ENCODE results near the gene AFAP1.

The AFAP1 gene

DNA sequence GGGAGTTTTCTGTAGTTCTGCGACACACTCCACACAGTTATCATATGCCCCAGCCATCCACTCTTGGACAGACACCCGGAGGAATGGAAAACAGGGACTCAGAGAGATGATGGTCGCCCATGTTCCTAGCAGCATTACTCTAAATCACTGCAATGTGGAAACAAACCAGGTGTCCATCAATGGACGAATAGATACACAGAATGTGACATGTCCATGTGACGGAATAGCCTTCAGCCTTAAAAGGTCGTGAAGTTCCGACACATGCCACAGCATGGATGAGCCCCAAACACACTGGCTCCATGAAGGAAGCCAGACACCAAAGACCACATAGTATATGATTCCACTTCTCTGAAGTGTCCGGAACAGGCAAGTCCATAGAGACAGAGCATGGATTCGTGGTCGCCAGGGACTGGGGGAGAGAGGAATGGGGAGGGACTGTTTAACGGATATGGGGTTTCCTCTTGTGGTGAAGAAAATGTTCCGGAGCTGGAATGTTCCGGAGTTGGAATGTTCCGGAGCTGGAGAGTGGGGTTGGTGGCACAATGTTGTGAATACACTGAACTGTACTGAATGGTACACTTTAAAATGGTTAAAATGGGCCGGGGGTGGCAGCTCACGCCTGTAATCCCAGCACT, 28.7 kb upstream of the AFAP1 start:
- DNase-seq, result no peak

GRCh38 chr4:7967501-7968261, 28.0 kb upstream of the AFAP1 start:
- DNase-seq, result no peak

DNA sequence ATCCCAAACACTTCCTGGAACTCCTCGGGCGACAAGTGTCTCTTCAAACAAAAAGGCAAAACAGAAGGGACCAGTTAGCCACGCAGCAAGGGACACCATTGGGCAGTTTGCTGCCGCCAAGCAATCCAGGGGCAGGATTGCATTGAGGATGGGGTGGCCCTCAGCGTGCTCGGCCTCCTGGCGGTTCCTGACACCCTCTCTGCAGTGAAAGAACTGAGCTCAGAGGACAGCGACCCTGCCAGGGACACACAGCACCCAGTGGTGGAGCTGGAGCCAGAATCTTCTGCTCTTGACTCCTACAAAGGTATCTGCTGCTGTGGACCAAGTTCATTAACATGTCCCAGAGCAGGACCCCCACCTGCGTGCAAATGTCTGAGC, 27.4 kb upstream of the AFAP1 start:
- no peak for DNase-seq

DNA sequence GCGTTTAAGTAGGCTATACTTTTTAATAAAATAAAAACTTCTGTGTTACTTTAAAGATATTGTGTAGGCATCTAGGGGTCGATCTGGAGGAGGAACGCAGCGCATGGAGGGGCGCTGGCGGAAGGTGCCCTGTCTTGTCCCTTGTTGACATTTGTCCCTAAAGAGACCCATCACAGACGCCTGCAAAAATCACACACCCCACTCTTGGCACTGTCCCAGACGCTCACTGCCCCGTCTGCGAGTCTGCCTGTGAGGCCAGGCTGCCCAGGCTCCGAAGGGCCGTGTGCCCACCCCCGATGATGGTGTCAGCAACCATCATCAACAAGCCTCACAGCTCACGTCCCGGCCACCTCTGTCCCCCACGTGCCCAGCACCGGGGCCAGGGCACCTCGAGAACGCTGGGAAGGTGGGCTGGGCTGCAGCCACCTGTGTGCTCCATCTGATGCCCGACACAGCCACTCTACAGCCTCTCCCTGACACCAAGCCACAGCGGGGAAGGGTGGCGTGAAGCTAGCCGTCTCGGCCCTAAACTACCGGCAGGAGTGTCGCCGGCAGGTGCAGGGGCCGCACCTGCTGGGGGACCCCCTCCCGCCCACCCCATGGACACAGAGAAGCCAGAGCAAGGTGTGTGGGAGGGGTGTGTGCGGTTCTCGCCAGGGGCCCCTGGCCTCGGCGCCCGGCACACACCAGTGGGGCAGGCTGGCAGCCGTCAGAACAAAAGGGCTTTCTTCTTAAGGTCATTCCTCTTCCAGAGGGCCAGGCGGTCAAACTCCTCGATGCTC, 26.8 kb upstream of the AFAP1 start:
- no peak for DNase-seq

DNA sequence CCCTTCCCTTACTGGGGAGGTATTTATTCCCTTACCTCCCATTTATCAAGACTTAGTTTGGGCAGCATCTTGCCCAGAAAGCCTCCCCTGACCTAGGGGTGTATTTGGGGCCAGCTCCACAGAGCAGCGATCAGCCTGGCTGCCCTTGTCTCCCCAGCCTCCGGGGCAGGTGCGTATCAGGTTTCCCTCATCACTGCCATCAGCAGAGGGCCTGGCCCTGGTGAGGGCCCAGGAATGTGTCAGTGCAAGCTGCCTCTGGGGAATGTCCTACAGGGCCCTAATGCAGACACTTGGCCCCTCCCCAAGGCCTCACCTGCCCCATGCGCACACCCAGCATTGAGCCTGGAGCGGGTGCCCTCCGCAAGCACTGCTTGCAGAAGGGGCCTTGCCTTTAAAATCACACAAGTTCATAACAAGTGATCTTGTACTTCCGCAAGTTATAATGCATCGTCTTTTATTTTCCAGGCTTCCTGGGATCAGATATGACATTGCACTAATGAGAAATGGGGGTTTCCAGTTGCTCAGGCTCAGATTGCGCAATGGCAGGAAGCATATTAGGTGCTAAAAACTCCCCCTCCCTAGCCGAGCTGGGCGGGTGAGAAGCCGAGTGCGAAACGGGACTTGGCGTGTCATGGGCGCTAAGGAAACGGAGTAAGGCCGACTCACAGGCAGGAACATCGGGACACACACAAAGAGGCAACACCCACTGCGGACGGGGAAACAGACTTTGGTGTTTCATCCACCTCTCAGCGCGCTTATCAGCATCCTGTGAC, 25.4 kb upstream of the AFAP1 start:
- no peak for DNase-seq

DNA sequence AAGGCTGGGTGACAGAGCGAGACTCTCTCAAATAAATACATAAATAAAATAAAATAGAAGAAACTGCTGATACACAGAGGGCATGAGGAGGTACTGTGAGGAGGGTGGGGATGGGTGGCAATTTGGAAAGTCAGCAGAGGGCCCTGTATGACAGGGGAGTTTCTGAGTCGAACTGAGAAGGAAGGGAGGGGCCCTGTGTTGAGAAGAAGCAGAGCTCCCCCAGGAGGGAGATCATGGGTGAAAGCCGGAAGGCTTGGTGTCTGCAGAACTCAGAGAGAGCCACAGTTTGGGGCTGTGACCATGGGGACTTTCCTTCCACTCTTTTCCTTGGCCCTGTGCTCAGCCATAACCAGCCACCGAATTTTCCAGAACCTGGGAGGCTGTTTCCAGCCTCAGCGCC, 24.8 kb upstream of the AFAP1 start:
- no peak for DNase-seq

GRCh38 chr4:7963691-7964090, 24.0 kb upstream of the AFAP1 start:
- DNase-seq, result no peak

GRCh38 chr4:7962609-7963508, 23.2 kb upstream of the AFAP1 start:
- DNase-seq, result no peak

GRCh38 chr4:7960790-7961655, 21.4 kb upstream of the AFAP1 start:
- DNase-seq, result no peak

DNA sequence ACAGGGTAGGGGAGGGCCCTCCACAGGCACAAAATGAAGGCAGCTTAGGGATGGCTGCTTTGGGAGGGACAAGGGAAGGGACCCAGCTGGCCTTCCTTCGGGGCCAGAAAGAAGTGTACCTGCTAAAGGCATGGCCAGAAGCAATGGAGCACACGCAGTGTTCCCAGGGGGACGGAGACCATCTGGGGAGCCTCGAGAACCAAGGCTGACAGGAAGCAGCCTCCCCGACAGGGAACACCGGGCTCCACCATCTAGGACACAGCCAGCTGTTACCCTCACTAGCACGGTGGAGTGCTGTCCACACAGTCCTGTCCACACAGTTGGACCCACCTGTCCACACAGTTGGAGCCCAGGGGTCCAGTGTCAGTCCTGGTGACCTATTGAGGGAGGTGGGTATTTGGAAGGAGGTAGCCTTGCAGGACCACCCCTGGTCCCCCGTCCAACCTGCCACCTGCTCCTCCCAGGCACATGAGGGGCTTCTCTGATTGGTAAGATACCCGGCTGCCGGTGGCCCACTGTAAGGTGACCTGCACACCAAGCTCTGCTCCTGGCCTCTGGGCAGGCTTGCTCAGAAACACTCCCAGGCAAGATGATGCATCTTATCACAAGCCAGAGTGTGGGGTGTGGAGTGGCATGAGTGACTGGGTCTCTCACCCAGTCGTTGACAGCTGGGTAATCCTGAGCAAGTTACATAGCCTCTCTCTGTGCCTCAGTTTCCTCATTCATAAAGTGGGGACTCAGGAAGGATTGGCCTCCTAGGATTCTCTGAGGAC, 20.5 kb upstream of the AFAP1 start:
- DNase-seq, result no peak

DNA sequence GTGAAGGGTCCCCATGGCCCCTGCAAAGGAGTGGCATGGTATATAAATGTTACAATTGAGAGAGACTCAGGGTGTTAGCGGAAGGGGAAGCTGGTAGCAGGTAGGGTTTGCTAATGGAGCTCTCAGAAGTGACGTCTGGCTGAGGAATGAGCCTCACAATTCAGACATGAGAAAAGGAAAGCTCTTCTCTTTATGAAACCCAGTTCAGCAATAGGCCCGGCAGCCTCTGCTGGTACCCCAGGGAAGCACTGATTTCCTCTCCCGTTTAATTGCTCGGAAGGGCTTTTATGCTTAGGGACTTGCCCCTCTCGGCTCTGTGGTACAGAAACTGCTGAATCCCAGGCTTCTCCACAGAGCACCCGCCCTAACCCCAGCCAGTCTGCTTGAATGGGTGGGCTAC, 19.4 kb upstream of the AFAP1 start:
- no peak for DNase-seq

- DNase-seq, result no peak
Measured at GRCh38 chr4:7956934-7957656, 17.4 kb upstream of the AFAP1 start.

- DNase-seq, result no peak
Measured at GRCh38 chr4:7956270-7956808, 16.7 kb upstream of the AFAP1 start.

DNA sequence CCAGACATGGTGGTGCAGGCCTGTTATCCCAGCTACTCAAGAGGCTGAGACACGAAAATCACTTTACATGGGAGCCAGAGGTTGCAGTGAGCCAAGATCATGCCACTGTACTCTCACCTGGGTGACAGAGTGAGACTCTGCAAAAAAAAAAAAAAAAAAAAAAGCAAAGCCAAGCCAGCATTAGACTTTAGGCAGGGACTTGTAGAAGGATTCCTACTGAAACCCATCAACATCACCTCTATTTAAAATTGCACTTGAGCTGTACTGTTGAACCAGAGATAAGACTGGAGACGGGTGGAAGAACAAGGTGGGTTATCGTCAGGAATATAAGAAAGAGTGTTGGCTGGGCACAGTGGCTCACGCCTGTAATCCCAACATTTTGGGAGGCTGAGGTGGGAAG, 15.7 kb upstream of the AFAP1 start:
- no peak for DNase-seq

- DNase-seq, result no peak
Measured at GRCh38 chr4:7952615-7953014, 13.0 kb upstream of the AFAP1 start.

DNA sequence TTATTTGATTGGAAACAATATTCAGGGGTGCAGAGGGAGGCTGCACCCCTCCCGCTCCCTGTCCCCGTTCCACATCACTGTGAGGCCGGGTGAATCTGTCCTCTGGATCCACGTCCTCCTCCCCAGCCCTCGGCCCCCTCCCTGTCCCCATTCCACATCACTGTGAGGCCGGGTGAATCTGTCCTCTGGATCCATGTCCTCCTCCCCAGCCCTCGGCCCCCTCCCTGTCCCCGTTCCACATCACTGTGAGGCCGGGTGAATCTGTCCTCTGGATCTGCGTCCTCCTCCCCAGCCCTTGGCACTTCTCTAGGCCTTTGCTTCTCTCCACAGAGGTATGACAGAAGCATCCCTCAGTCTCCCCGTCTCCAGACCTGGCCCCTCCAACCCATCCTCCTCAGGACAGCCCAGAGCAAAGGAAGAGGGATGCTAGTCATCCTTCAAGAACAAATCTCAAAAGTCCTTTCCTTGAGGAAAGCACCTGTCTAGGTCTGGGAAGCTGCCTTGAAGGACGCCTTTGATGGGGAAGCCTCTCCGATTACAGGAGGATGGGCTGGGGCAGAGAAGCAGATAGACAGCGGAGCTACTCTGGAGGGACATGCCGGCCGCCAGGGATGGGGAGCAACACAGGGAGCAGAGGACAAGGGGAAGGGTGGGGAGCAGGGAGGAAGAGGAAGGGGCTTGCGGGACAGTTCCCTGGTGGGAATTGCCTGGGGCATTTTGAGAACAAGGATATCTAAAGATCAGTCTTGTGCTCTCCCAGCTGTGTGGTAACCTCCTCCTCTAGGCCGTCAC, 10.8 kb upstream of the AFAP1 start:
- DNase-seq, result no peak

DNA sequence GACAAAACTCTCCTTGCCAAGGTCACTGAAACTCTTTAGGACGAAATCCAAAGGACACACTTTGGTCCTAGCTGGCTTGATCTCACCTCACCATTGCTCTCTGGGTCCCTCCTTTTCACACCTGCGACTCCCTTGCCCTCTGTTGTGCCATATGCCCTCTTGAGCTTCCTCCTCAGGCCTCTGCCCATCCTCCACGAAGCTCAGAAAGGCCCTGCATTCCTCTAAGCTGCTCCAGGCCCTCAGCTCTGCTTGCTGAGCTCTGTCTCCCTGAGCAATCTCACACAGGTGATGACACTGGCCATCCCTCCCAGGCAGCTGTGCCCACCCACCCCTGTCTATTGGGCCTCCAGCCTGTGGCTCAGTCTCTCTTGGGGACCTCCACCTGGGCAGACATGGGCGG, 10.1 kb upstream of the AFAP1 start:
- DNase-seq, result no peak

DNA sequence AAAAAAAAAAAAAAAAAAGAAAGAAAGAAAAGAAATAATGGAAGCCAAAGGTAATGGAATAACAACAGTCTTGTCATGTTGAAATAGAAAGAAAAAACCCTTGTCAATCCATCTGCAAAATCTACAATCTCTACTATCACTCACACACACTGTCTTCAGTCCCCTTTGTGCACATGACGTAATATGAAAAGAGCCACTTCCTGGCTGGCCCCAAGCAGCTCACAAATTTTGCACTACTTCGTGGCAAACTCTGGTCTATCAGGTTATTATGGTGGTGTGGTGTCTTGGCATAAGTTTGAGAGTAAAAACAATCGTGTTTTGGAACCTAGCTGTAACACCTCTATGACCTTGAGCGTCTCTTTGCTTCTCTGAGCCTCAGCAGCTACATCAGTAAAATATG, 8.3 kb upstream of the AFAP1 start:
- DNase-seq, result no peak

All from NCI-H187 treated with DMSO at 0.1 percent for 48 hours (cell line).